NB4 (cell line): Measurements from ENCODE around the gene SMIM38.

Experiments
- DNase-seq: peaks from one replicate; pipeline ENCODE4 v3.0.0; 2010; ENCODE audit warnings: low read depth
- H3K4me3 ChIP-seq: one replicate; pipeline ENCODE4 v1.5.1; 2011; ENCODE audit warnings: mild to moderate bottlenecking, low read depth, low read length, moderate library complexity
- CTCF ChIP-seq: IDR thresholded peaks from one replicate; pipeline ENCODE4 v1.5.1; 2012; ENCODE audit warnings: low read depth, low read length
- MAX ChIP-seq: IDR thresholded peaks from 2 replicates; pipeline ENCODE4 v1.6.1; 2011; ENCODE audit warnings: low read depth, low read length
- MYC ChIP-seq: IDR thresholded peaks from 2 replicates; pipeline ENCODE4 v1.6.1; 2011; ENCODE audit warnings: low read depth, low read length
- POLR2A ChIP-seq: IDR thresholded peaks from 2 replicates; pipeline ENCODE4 v1.6.1; 2011; ENCODE audit warnings: mild to moderate bottlenecking; ENCODE audit not compliant: insufficient read length; ENCODE audit errors: extremely low read depth

SMIM38 gene

GRCh38 chr11:69114362-69114761 lies 41.4 kb upstream of the SMIM38 start:
- DNase-seq: no peak
- TF ChIP-seq CTCF (no peak), MAX (no peak), POLR2A (no peak), MYC (no peak)
- no peak overlapping the region for H3K4me3 ChIP-seq

GRCh38 chr11:69114811-69115523 lies 40.8 kb upstream of the SMIM38 start:
- H3K4me3 ChIP-seq: no peak overlapping the region
- no peak for DNase-seq
- no peak for TF ChIP-seq CTCF

- H3K4me3 ChIP-seq: no peak overlapping the region
- DNase-seq: no peak
- TF ChIP-seq MYC (no peak), POLR2A (no peak), MAX (no peak), CTCF (no peak)
Measured at GRCh38 chr11:69115586-69116560, 39.9 kb upstream of the SMIM38 start.

GRCh38 chr11:69116671-69117070 lies 39.1 kb upstream of the SMIM38 start:
- no peak overlapping the region for H3K4me3 ChIP-seq
- TF ChIP-seq CTCF: no peak
- no peak for TF ChIP-seq MYC
- TF ChIP-seq MAX: no peak
- no peak for TF ChIP-seq POLR2A
- DNase-seq: no peak

GRCh38 chr11:69119190-69119589 lies 36.5 kb upstream of the SMIM38 start:
- no peak for DNase-seq
- no peak for TF ChIP-seq CTCF
- no peak for TF ChIP-seq MAX
- no peak for TF ChIP-seq MYC
- no peak for TF ChIP-seq POLR2A
- no peak overlapping the region for H3K4me3 ChIP-seq
